HepG2 (cell line): ENCODE measurements around the gene CD164L2. TPM values are rescaled to one million over a fixed set of nuclear protein-coding genes. Genes with fewer than 3 reads are reported as not detected.

ENCODE experiments used
- CBX1 ChIP-seq: IDR thresholded peaks from one replicate; pipeline ENCODE4 v1.6.1; 2016; ENCODE audit warnings: antibody characterized with exemption, low read depth
- E2F5 ChIP-seq: sonication (generic); formaldehyde crosslinking; conservative IDR thresholded peaks from 2 replicates; pipeline ENCODE4 v1.4.0; 2020; ENCODE audit warnings: missing genetic modification reagents
- FOSL2 ChIP-seq: sonication (generic); formaldehyde crosslinking; IDR thresholded peaks from 2 replicates; pipeline ENCODE4 v1.4.0; 2020; ENCODE audit warnings: missing genetic modification reagents
- HOXA3 ChIP-seq: sonication (generic); formaldehyde crosslinking; IDR thresholded peaks from 2 replicates; pipeline ENCODE4 v1.5.0; 2020; ENCODE audit warnings: missing genetic modification reagents
- IRX3 ChIP-seq: sonication (generic); formaldehyde crosslinking; IDR thresholded peaks from 2 replicates; pipeline ENCODE4 v1.8.1; 2023; ENCODE audit warnings: mild to moderate bottlenecking, low read depth, missing genetic modification reagents, borderline replicate concordance
- KDM2A ChIP-seq: sonication (generic); formaldehyde crosslinking; IDR thresholded peaks from 2 replicates; pipeline ENCODE4 v1.4.0; 2020; ENCODE audit warnings: low read depth, missing genetic modification reagents, borderline replicate concordance
- MED13 ChIP-seq: sonication (generic); formaldehyde crosslinking; IDR thresholded peaks from 2 replicates; pipeline ENCODE4 v1.5.0; 2020; ENCODE audit warnings: missing genetic modification reagents
- NFKBIZ ChIP-seq: IDR thresholded peaks from 2 replicates; pipeline ENCODE4 v1.6.1; 2018; ENCODE audit warnings: missing genetic modification reagents, missing compliant biosample characterization
- PRPF4 ChIP-seq: fragments of 200-400 bp; formaldehyde crosslinking; IDR thresholded peaks from 2 replicates; pipeline ENCODE4 v1.6.1; 2016; ENCODE audit warnings: low read length, low read depth; ENCODE audit not compliant: poor library complexity, severe bottlenecking
- RBM22 ChIP-seq: fragments of 200-400 bp; formaldehyde crosslinking; optimal IDR thresholded peaks from 2 replicates; pipeline ENCODE3; 2017; ENCODE audit warnings: mild to moderate bottlenecking, low read length, moderate library complexity
- SIN3A ChIP-seq: IDR thresholded peaks from 2 replicates; pipeline ENCODE4 v1.6.1; 2011; ENCODE audit warnings: low read depth, mild to moderate bottlenecking, control low read depth, low read length, borderline replicate concordance
- TEAD2 ChIP-seq: sonication (generic); formaldehyde crosslinking; IDR thresholded peaks from 2 replicates; pipeline ENCODE4 v1.9.0; 2021; ENCODE audit warnings: missing genetic modification reagents
- ZFP41 ChIP-seq: sonication (generic); formaldehyde crosslinking; IDR thresholded peaks from 2 replicates; pipeline ENCODE4 v1.4.0; 2020; ENCODE audit warnings: mild to moderate bottlenecking, missing genetic modification reagents, borderline replicate concordance
- ZNF263 ChIP-seq: sonication (generic); formaldehyde crosslinking; IDR thresholded peaks from 2 replicates; pipeline ENCODE4 v1.4.0; 2020; ENCODE audit warnings: missing genetic modification reagents
- ZNF431 ChIP-seq: sonication (generic); formaldehyde crosslinking; IDR thresholded peaks from 2 replicates; pipeline ENCODE4 v1.9.0; 2022; ENCODE audit warnings: missing genetic modification reagents, low read depth, mild to moderate bottlenecking, borderline replicate concordance
- ZNF44 ChIP-seq: sonication (generic); formaldehyde crosslinking; IDR thresholded peaks from 2 replicates; pipeline ENCODE4 v1.5.1; 2020; ENCODE audit warnings: mild to moderate bottlenecking, missing genetic modification reagents
- ZNF615 ChIP-seq: sonication (generic); formaldehyde crosslinking; IDR thresholded peaks from 2 replicates; pipeline ENCODE4 v1.5.0; 2020; ENCODE audit warnings: mild to moderate bottlenecking, missing genetic modification reagents, borderline replicate concordance
- ZNF781 ChIP-seq: sonication (generic); formaldehyde crosslinking; IDR thresholded peaks from 2 replicates; pipeline ENCODE4 v1.5.1; 2020; ENCODE audit warnings: borderline replicate concordance, mild to moderate bottlenecking, missing genetic modification reagents; ENCODE audit errors: not compliant biosample characterization
- ZNF839 ChIP-seq: sonication (generic); formaldehyde crosslinking; IDR thresholded peaks from 2 replicates; pipeline ENCODE4 v1.4.0; 2020; ENCODE audit warnings: missing genetic modification reagents, mild to moderate bottlenecking, borderline replicate concordance
- polyA plus RNA-seq, 8 experiments: library from polyadenylated mRNA; depleted of rRNA in 3 of 8; stranded (reverse) in 7 of 8; unstranded in 1 of 8; fragments of >200 nt; fragmentation: Illumina TruSeq in 4 of 8; extraction: Trizol in 4 of 8; gene quantifications; 2 replicates each; pipeline versions ENCODE4 v1.2.1 to v1.2.3, GENCODE V29; 2011 to 2016; ENCODE audit warnings: low read depth in 4 of 8, missing spikeins in 1 of 8, mixed read lengths in 1 of 8; ENCODE audit not compliant: insufficient read depth in 1 of 8
- total RNA-seq, 5 experiments: library from RNA; depleted of rRNA; stranded (reverse); fragments of >200 nt; fragmentation: Illumina TruSeq; extraction: Trizol; gene quantifications; 2 replicates each; pipeline ENCODE4 v1.2.3, GENCODE V29; 2016; ENCODE audit warnings: low read depth in 1 of 5
- TF ChIP-seq, protein P1 (sequence below): sonication (generic); formaldehyde crosslinking; IDR thresholded peaks from 2 replicates; pipeline ENCODE4 v1.5.0; 2020; ENCODE audit warnings: mild to moderate bottlenecking, missing genetic modification reagents
- TF ChIP-seq, protein P2 (sequence below): sonication (generic); formaldehyde crosslinking; IDR thresholded peaks from 2 replicates; pipeline ENCODE4 v1.9.0; 2022; ENCODE audit warnings: missing genetic modification reagents, mild to moderate bottlenecking, borderline replicate concordance
- TF ChIP-seq, protein P3 (sequence below): sonication (generic); formaldehyde crosslinking; IDR thresholded peaks from 2 replicates; pipeline ENCODE4 v1.5.1; 2020; ENCODE audit warnings: missing genetic modification reagents, mild to moderate bottlenecking, borderline replicate concordance

Gene CD164L2
- total and polyA plus RNA-seq, 2 of the 13 experiments (the other 11 are each of a cell fraction or from before 2014, with no cell fraction given): not detected

- TF ChIP-seq PRPF4 (peak; percentile 22), ZNF431 (CRISPR knock-in tag) (no peak), ZNF839 (CRISPR knock-in tag) (0 out of 2 replicates have a peak, but pooled peaks have one; percentile 29), IRX3 (CRISPR knock-in tag) (no peak), TEAD2 (CRISPR knock-in tag) (no peak), RBM22 (peak; percentile 35), ZNF781 (CRISPR knock-in tag) (no peak), ZFP41 (CRISPR knock-in tag) (no peak), HOXA3 (CRISPR knock-in tag) (0 out of 2 replicates have a peak, but pooled peaks have one; percentile 17), E2F5 (no peak), KDM2A (CRISPR knock-in tag) (peak; percentile 80; the same call in 1 of the 2 replicates), NFKBIZ (CRISPR knock-in tag) (no peak), ZNF615 (CRISPR knock-in tag) (0 out of 2 replicates have a peak, but pooled peaks have one; percentile 47), SIN3A (no peak), ZNF263 (CRISPR knock-in tag) (no peak), ZNF44 (CRISPR knock-in tag) (no peak), CBX1 (no peak), MED13 (CRISPR knock-in tag) (no peak), FOSL2 (no peak)
- TF ChIP-seq, protein P1, sequence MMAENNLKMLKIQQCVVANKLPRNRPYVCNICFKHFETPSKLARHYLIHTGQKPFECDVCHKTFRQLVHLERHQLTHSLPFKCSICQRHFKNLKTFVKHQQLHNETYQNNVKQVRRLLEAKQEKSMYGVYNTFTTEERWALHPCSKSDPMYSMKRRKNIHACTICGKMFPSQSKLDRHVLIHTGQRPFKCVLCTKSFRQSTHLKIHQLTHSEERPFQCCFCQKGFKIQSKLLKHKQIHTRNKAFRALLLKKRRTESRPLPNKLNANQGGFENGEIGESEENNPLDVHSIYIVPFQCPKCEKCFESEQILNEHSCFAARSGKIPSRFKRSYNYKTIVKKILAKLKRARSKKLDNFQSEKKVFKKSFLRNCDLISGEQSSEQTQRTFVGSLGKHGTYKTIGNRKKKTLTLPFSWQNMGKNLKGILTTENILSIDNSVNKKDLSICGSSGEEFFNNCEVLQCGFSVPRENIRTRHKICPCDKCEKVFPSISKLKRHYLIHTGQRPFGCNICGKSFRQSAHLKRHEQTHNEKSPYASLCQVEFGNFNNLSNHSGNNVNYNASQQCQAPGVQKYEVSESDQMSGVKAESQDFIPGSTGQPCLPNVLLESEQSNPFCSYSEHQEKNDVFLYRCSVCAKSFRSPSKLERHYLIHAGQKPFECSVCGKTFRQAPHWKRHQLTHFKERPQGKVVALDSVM (CRISPR knock-in tag): peak; percentile 65; the same call in 1 of the 2 replicates
- TF ChIP-seq, protein P2, sequence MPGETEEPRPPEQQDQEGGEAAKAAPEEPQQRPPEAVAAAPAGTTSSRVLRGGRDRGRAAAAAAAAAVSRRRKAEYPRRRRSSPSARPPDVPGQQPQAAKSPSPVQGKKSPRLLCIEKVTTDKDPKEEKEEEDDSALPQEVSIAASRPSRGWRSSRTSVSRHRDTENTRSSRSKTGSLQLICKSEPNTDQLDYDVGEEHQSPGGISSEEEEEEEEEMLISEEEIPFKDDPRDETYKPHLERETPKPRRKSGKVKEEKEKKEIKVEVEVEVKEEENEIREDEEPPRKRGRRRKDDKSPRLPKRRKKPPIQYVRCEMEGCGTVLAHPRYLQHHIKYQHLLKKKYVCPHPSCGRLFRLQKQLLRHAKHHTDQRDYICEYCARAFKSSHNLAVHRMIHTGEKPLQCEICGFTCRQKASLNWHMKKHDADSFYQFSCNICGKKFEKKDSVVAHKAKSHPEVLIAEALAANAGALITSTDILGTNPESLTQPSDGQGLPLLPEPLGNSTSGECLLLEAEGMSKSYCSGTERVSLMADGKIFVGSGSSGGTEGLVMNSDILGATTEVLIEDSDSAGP (CRISPR knock-in tag): peak; percentile 50; the same call in 1 of the 2 replicates
- TF ChIP-seq, protein P3, sequence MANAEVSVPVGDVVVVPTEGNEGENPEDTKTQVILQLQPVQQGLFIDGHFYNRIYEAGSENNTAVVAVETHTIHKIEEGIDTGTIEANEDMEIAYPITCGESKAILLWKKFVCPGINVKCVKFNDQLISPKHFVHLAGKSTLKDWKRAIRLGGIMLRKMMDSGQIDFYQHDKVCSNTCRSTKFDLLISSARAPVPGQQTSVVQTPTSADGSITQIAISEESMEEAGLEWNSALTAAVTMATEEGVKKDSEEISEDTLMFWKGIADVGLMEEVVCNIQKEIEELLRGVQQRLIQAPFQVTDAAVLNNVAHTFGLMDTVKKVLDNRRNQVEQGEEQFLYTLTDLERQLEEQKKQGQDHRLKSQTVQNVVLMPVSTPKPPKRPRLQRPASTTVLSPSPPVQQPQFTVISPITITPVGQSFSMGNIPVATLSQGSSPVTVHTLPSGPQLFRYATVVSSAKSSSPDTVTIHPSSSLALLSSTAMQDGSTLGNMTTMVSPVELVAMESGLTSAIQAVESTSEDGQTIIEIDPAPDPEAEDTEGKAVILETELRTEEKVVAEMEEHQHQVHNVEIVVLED (CRISPR knock-in tag): peak; percentile 49; the same call in 1 of the 2 replicates
Measured at GRCh38 chr1:27350663-27351540, 32.2 kb downstream of the CD164L2 start (continued).
